Peyer's patch (tissue), 4 donors: ENCODE data around the gene CHRD.

Experiments
- CTCF ChIP-seq, 6 experiments: fragments of 450-650 bp in 4 of 6; fragments of 200-600 bp in 2 of 6; sonication (generic) in 1 of 6; IDR thresholded peaks; one replicate each; pipeline ENCODE4 v1.5.1; 2017 to 2019; ENCODE audit warnings: antibody characterized with exemption in 6 of 6, mild to moderate bottlenecking in 3 of 6, moderate library complexity in 1 of 6
- POLR2A ChIP-seq, 2 donors: fragments of 450-650 bp; IDR thresholded peaks; one replicate each; pipeline ENCODE4 v1.5.1; 2017; ENCODE audit warnings: antibody characterized with exemption in 2 of 2, mild to moderate bottlenecking in 2 of 2, moderate library complexity in 2 of 2

DNA sequence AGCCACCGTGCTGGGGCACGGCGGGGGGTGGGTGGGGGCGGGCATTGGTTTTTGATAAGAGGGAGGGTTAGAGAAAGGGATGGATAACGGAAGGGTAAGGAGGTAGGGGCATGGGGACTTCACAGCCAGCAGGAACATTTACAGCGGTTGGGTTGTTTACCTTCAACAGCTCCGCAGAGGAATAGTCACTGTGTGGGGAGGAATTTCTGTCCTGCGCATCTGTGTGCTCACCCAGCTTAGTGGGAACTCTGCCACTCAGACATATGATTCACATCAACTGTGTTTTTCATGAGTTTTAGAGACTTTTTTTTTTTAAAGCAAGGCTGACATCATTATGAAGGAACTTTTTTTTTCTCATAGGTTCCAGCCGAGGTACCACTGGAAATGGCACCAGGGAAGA, 19.6 kb downstream of the CHRD start:
- TF ChIP-seq POLR2A (IDR thresholded peaks at IDR 0.05) (no peak), CTCF (IDR thresholded peaks at IDR 0.05) (no peak)
